HepG2 (cell line): ENCODE data around the gene CCDC57. TPM values are rescaled to one million over a fixed set of nuclear protein-coding genes. Genes with fewer than 3 reads are reported as not detected.

Experiments used
- CEBPZ ChIP-seq: IDR thresholded peaks from 2 replicates; pipeline ENCODE4 v1.6.1; 2012; ENCODE audit warnings: low read length, improper control_type of control experiment
- DNMT1 ChIP-seq: sonication (generic); formaldehyde crosslinking; IDR thresholded peaks from 2 replicates; pipeline ENCODE4 v1.5.1; 2020; ENCODE audit warnings: mild to moderate bottlenecking, missing genetic modification reagents
- GLI4 ChIP-seq: sonication (generic); formaldehyde crosslinking; IDR thresholded peaks from 2 replicates; pipeline ENCODE4 v1.5.1; 2020; ENCODE audit warnings: missing genetic modification reagents, mild to moderate bottlenecking, moderate library complexity, borderline replicate concordance
- KLF6 ChIP-seq: IDR thresholded peaks from 2 replicates; pipeline ENCODE4 v1.8.0; 2016; ENCODE audit warnings: missing biosample characterization, missing genetic modification reagents
- MEIS1 ChIP-seq: sonication (generic); formaldehyde crosslinking; IDR thresholded peaks from 2 replicates; pipeline ENCODE4 v1.9.0; 2021; ENCODE audit warnings: mild to moderate bottlenecking, missing genetic modification reagents, moderate library complexity, borderline replicate concordance
- NR2C2 ChIP-seq: sonication (generic); formaldehyde crosslinking; IDR thresholded peaks from 2 replicates; pipeline ENCODE4 v1.4.0; 2020; ENCODE audit warnings: missing genetic modification reagents, mild to moderate bottlenecking, moderate library complexity, borderline replicate concordance
- NR3C1 ChIP-seq: sonication (generic); formaldehyde crosslinking; IDR thresholded peaks from 2 replicates; pipeline ENCODE4 v1.4.0; 2020; ENCODE audit warnings: missing genetic modification reagents
- RFXAP ChIP-seq: sonication (generic); formaldehyde crosslinking; IDR thresholded peaks from 2 replicates; pipeline ENCODE4 v1.4.0; 2020; ENCODE audit warnings: missing genetic modification reagents, borderline replicate concordance
- SAFB2 ChIP-seq: sonication (generic); formaldehyde crosslinking; IDR thresholded peaks from 2 replicates; pipeline ENCODE4 v1.5.1; 2020; ENCODE audit warnings: missing genetic modification reagents, low read depth, mild to moderate bottlenecking, borderline replicate concordance
- SETDB1 ChIP-seq: sonication (generic); formaldehyde crosslinking; IDR thresholded peaks from 2 replicates; pipeline ENCODE4 v1.5.1; 2020; ENCODE audit warnings: missing genetic modification reagents, mild to moderate bottlenecking, borderline replicate concordance
- TBX2 ChIP-seq: sonication (generic); formaldehyde crosslinking; IDR thresholded peaks from 2 replicates; pipeline ENCODE4 v1.5.0; 2020; ENCODE audit warnings: missing genetic modification reagents, mild to moderate bottlenecking, borderline replicate concordance
- ZBTB43 ChIP-seq: sonication (generic); formaldehyde crosslinking; conservative IDR thresholded peaks from 2 replicates; pipeline ENCODE4 v1.4.0; 2020; ENCODE audit warnings: missing genetic modification reagents
- ZNF232 ChIP-seq: sonication (generic); formaldehyde crosslinking; IDR thresholded peaks from 2 replicates; pipeline ENCODE4 v1.4.0; 2020; ENCODE audit warnings: missing genetic modification reagents, borderline replicate concordance
- ZNF503 ChIP-seq: sonication (generic); formaldehyde crosslinking; IDR thresholded peaks from 2 replicates; pipeline ENCODE4 v1.4.0; 2020; ENCODE audit warnings: missing genetic modification reagents
- ZNF557 ChIP-seq: sonication (generic); formaldehyde crosslinking; IDR thresholded peaks from 2 replicates; pipeline ENCODE4 v1.4.0; 2020; ENCODE audit warnings: missing genetic modification reagents
- polyA plus RNA-seq, 8 experiments: library from polyadenylated mRNA; depleted of rRNA in 3 of 8; stranded (reverse) in 7 of 8; unstranded in 1 of 8; fragments of >200 nt; fragmentation: Illumina TruSeq in 4 of 8; extraction: Trizol in 4 of 8; gene quantifications; 2 replicates each; pipeline versions ENCODE4 v1.2.1 to v1.2.3, GENCODE V29; 2011 to 2016; ENCODE audit warnings: low read depth in 4 of 8, missing spikeins in 1 of 8, mixed read lengths in 1 of 8; ENCODE audit not compliant: insufficient read depth in 1 of 8
- total RNA-seq, 5 experiments: library from RNA; depleted of rRNA; stranded (reverse); fragments of >200 nt; fragmentation: Illumina TruSeq; extraction: Trizol; gene quantifications; 2 replicates each; pipeline ENCODE4 v1.2.3, GENCODE V29; 2016; ENCODE audit warnings: low read depth in 1 of 5

The CCDC57 gene
- total and polyA plus RNA-seq, 2 of the 13 experiments (the other 11 are each of a cell fraction or from before 2014, with no cell fraction given), result 59.3 to 59.9 TPM

GRCh38 chr17:82217530-82218204, 5.0 kb upstream of the CCDC57 start (continued):
- TF ChIP-seq ZNF503 (CRISPR knock-in tag) (peak; percentile 78; the same call in 1 of the 2 replicates), TBX2 (CRISPR knock-in tag) (peak; percentile 86), NR3C1 (CRISPR knock-in tag) (no peak), KLF6 (CRISPR knock-in tag) (peak; percentile 67; the same call in 1 of the 2 replicates), CEBPZ (no peak), MEIS1 (CRISPR knock-in tag) (peak; percentile 27; the same call in 1 of the 2 replicates), SETDB1 (CRISPR knock-in tag) (no peak), SAFB2 (CRISPR knock-in tag) (no peak), GLI4 (CRISPR knock-in tag) (peak; percentile 49; the same call in 1 of the 2 replicates), RFXAP (CRISPR knock-in tag) (0 out of 2 replicates have a peak, but pooled peaks have one; percentile 24), NR2C2 (peak; percentile 80), ZNF557 (CRISPR knock-in tag) (no peak), ZNF232 (CRISPR knock-in tag) (peak; percentile 80), ZBTB43 (peak; percentile 94), DNMT1 (CRISPR knock-in tag) (0 out of 2 replicates have a peak, but pooled peaks have one; percentile 68)
